HEK293 (cell line): ENCODE data around the gene TRAK1.

Source experiments
- CTCF ChIP-seq: fragments of 450-650 bp; formaldehyde crosslinking; IDR thresholded peaks from 2 replicates; pipeline ENCODE4 v1.5.1; 2016; ENCODE audit warnings: missing biosample characterization, missing genetic modification characterization
- HIC1 ChIP-seq: fragments of 450-650 bp; formaldehyde crosslinking; IDR thresholded peaks from 2 replicates; pipeline ENCODE4 v1.5.1; 2016; ENCODE audit warnings: missing biosample characterization, missing genetic modification characterization
- TCF7L2 ChIP-seq: IDR thresholded peaks from 2 replicates; pipeline ENCODE4 v1.6.1; 2011; ENCODE audit warnings: low read depth, mild to moderate bottlenecking, inconsistent platforms, low read length, moderate library complexity, borderline replicate concordance
- ZBTB49 ChIP-seq: fragments of 450-650 bp; formaldehyde crosslinking; IDR thresholded peaks from 2 replicates; pipeline ENCODE4 v1.5.1; 2016; ENCODE audit warnings: missing biosample characterization, missing genetic modification characterization, low read depth
- ZFP3 ChIP-seq: fragments of 450-650 bp; formaldehyde crosslinking; IDR thresholded peaks from 2 replicates; pipeline ENCODE4 v1.5.1; 2016; ENCODE audit warnings: low read depth, missing biosample characterization, missing genetic modification characterization
- ZNF335 ChIP-seq: fragments of 450-650 bp; formaldehyde crosslinking; conservative IDR thresholded peaks from 2 replicates; pipeline ENCODE4 v1.5.1; 2016; ENCODE audit warnings: missing biosample characterization, missing genetic modification characterization
- ZNF488 ChIP-seq: fragments of 450-650 bp; formaldehyde crosslinking; IDR thresholded peaks from 2 replicates; pipeline ENCODE4 v1.5.1; 2016; ENCODE audit warnings: missing biosample characterization, missing genetic modification characterization
- ZNF624 ChIP-seq: fragments of 450-650 bp; formaldehyde crosslinking; IDR thresholded peaks from 2 replicates; pipeline ENCODE4 v1.5.1; 2017; ENCODE audit warnings: missing biosample characterization, missing genetic modification characterization
- ZNF677 ChIP-seq: fragments of 450-650 bp; IDR thresholded peaks from 2 replicates; pipeline ENCODE4 v1.5.0; 2018; ENCODE audit warnings: missing biosample characterization, mild to moderate bottlenecking, missing genetic modification characterization, moderate library complexity

GRCh38 chr3:42149975-42150374, 58.8 kb downstream of the TRAK1 start:
- no peak for TF ChIP-seq ZNF335
- TF ChIP-seq ZBTB49 (tag by site-specific recombination): no peak
- TF ChIP-seq CTCF: no peak
- TF ChIP-seq ZNF488: no peak
- no peak for TF ChIP-seq TCF7L2
- TF ChIP-seq ZFP3 (tag by site-specific recombination): no peak
- no peak for TF ChIP-seq ZNF677 (tag by site-specific recombination)
- TF ChIP-seq HIC1 (tag by site-specific recombination): no peak
- no peak for TF ChIP-seq ZNF624 (tag by site-specific recombination)
